SK-N-SH treated with all-trans-retinoic acid at 6 μM for 48 hours (cell line): ENCODE results near the gene RXRG.

Source experiments
- ARNTL ChIP-seq: fragments of 450-650 bp; formaldehyde crosslinking; IDR thresholded peaks from 2 replicates; pipeline ENCODE4 v1.5.0; 2020; ENCODE audit warnings: low read depth, mild to moderate bottlenecking, moderate library complexity, borderline replicate concordance
- OSR1 ChIP-seq: fragments of 250-450 bp; sonication (Bioruptor Pico); IDR thresholded peaks from 2 replicates; pipeline ENCODE4 v1.8.0; 2022; ENCODE audit warnings: moderate library complexity, mild to moderate bottlenecking, inconsistent platforms
- ZFP3 ChIP-seq: fragments of 250-450 bp; sonication (Bioruptor Pico); IDR thresholded peaks from 2 replicates; pipeline ENCODE4 v1.5.0; 2020; ENCODE audit warnings: mild to moderate bottlenecking, moderate library complexity
- ZFP30 ChIP-seq: fragments of 450-650 bp; formaldehyde crosslinking; IDR thresholded peaks from 2 replicates; pipeline ENCODE4 v1.5.0; 2022; ENCODE audit warnings: mild to moderate bottlenecking, moderate library complexity
- ZNF8 ChIP-seq: fragments of 450-650 bp; formaldehyde crosslinking; IDR thresholded peaks from 2 replicates; pipeline ENCODE4 v1.5.0; 2020; ENCODE audit warnings: mild to moderate bottlenecking, moderate library complexity

DNA sequence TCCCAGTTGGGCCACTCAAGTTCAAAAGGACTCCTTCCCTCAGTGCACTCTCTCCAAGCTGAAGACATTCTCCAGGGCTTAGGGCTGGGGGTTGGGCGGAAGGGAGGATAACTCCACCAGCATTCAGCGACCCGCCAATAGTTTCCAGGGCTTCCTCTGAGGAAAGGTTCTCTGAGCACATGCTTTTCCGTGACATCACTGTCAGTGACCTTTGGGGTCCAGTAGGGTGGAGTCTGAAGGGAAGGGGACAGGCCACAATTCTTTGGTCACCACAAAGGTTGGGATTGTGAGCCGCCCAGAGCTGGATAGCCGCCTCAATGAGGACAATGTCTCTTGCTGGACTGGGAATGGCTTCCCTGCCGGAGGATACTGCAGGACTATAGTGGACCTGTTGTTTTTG is 22.8 kb upstream of the RXRG start:
- TF ChIP-seq ZFP3 = no peak
- TF ChIP-seq ZFP30 = no peak
- TF ChIP-seq ARNTL = no peak
- no peak for TF ChIP-seq OSR1 (CRISPR knock-in tag)
- no peak for TF ChIP-seq ZNF8 (CRISPR knock-in tag)
